ENCODE results near the gene CNST. TPM values are rescaled to one million over a fixed set of nuclear protein-coding genes. Genes with fewer than 3 reads are reported as not detected.
"Not testable (repeated sequence)": the region's sequence is repeated elsewhere in the genome, so short reads cannot be mapped to it uniquely, and the experiment has no call there.

CNST gene
- total and polyA plus RNA-seq, 5 donors from 2014 or later: 54.4 to 115 (median 66.6) TPM

DNA sequence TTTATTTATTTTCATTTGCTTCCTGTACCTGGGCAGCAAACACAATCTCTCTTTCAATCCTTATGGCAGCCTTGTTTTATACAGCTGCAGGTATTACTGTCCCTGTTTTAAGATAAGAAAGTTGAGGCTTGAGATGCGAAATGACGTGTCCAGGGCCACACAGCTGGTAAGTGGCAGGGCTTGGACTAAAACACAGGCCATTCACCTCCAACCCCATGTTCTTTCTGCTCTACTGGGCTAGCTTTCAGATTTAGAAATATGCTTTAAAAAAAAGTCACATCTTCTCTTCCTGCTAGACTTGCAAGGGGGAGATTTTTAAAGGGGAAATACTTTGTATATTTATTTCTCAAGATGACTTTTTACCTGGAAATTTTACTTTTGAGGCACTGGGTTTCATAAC lies 62.8 kb downstream of the CNST start:
- no peak overlapping the region for H3K27ac Mint-ChIP-seq
- H3K9me3 Mint-ChIP-seq: peaks cover 0 to 1% (median 0%) of the 10 kb centered on the region in 7 donors

DNA sequence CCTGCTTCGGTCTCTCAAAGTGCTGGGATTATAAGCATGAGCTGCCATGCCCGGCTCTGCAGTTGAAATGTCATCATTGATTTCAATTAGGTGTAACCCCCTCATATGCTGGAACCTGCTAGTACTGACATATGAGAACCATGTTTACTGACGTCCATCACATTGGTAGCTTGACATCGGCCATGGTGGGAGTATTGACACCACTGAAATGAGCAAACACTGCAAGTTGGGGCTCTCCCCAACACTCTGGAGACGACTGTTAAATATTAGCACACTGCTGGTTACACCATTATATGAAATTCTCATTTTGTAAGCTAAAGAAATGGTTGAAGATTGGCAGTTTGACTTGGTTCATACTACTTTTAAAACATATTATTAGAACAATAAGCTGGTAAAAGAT lies 63.7 kb downstream of the CNST start:
- Mint-ChIP-seq H3K27ac (peak overlapping the region in 1 of 3 donors; percentile 35), H3K4me3 (no peak overlapping the region), H3K9me3 (peaks cover 0 to 1% (median 0%) of the 10 kb centered on the region in 7 donors), H3K27me3 (no peaks in the 10 kb centered on the region), H3K4me1 (peaks cover 6 to 28% (median 15%) of the 10 kb centered on the region in 4 donors), H3K36me3 (peaks cover 34% of the 10 kb centered on the region)
- H3K4me3 ChIP-seq (ENCODE audit: low read depth, low read length): no peak overlapping the region
- no peaks in the 10 kb centered on the region for H3K27me3 ChIP-seq (ENCODE audit: control insufficient read depth, insufficient read depth, low read length)
- H3K36me3 ChIP-seq (ENCODE audit: control insufficient read depth, insufficient read depth, low read length): peaks cover 56% of the 10 kb centered on the region
- H3K9me3 ChIP-seq (ENCODE audit: control insufficient read depth in 2 of 2, low read length in 2 of 2): no peaks in the 10 kb centered on the region
- no peak overlapping the region for H3K27ac ChIP-seq (ENCODE audit: insufficient read depth, low read length, poor library complexity, severe bottlenecking)
- no peak for DNase-seq
- no peaks in the 10 kb centered on the region for H3K4me1 ChIP-seq (ENCODE audit: control insufficient read depth, insufficient read depth, low read length, poor library complexity, severe bottlenecking)
- ATAC-seq (ENCODE audit: low read depth in 2 of 2): no peak

More for the DNA sequence above, 62.8 kb downstream of the CNST start:
- ATAC-seq (ENCODE audit: low read depth in 2 of 2) (no peak), DNase-seq (peak in 1 of 3 donors; percentile 19)
- no peak overlapping the region for H3K4me3 Mint-ChIP-seq
- no peaks in the 10 kb centered on the region for H3K9me3 ChIP-seq (ENCODE audit: control insufficient read depth in 2 of 2, low read length in 2 of 2)
- H3K27me3 ChIP-seq (ENCODE audit: control insufficient read depth, insufficient read depth, low read length): no peaks in the 10 kb centered on the region
- H3K4me1 Mint-ChIP-seq: peaks cover 10 to 30% (median 15%) of the 10 kb centered on the region in 4 donors
- H3K36me3 ChIP-seq (ENCODE audit: control insufficient read depth, insufficient read depth, low read length): peaks cover 59% of the 10 kb centered on the region
- no peaks in the 10 kb centered on the region for H3K27me3 Mint-ChIP-seq
- H3K36me3 Mint-ChIP-seq: peaks cover 39% of the 10 kb centered on the region
- no peaks in the 10 kb centered on the region for H3K4me1 ChIP-seq (ENCODE audit: control insufficient read depth, insufficient read depth, low read length, poor library complexity, severe bottlenecking)
- H3K27ac ChIP-seq (ENCODE audit: insufficient read depth, low read length, poor library complexity, severe bottlenecking): no peak overlapping the region
- no peak overlapping the region for H3K4me3 ChIP-seq (ENCODE audit: low read depth, low read length)

DNA sequence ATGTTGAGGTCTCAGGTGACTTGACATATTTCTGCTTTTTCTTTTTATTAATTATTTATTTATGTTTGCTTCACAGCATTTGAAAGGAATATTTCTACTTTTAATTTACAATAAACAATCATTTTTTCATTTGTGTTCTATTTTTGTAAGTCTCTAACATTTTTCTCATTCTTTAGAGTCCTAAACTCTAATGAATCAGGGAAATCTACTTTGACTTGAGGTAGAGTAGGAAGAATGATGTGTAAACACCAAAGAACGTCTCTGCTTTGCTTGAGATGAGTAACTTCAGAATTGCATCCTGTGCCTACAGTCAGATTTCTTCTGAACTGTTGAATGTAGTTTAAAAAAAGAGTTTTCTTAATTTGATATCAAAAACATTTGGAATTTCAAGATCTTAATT lies 65.2 kb downstream of the CNST start:
- Histone ChIP-seq H3K27me3 (ENCODE audit: control insufficient read depth, insufficient read depth, low read length) (no peaks in the 10 kb centered on the region), H3K4me3 (ENCODE audit: low read depth, low read length) (no peak overlapping the region), H3K4me1 (ENCODE audit: control insufficient read depth, insufficient read depth, low read length, poor library complexity, severe bottlenecking) (no peaks in the 10 kb centered on the region), H3K9me3 (ENCODE audit: control insufficient read depth in 2 of 2, low read length in 2 of 2) (no peaks in the 10 kb centered on the region), H3K27ac (ENCODE audit: insufficient read depth, low read length, poor library complexity, severe bottlenecking) (no peak overlapping the region), H3K36me3 (ENCODE audit: control insufficient read depth, insufficient read depth, low read length) (peaks cover 52% of the 10 kb centered on the region)
- Mint-ChIP-seq H3K4me3 (no peak overlapping the region), H3K27me3 (no peaks in the 10 kb centered on the region), H3K36me3 (peaks cover 29% of the 10 kb centered on the region), H3K9me3 (peaks cover 0 to 1% (median 0%) of the 10 kb centered on the region in 7 donors), H3K4me1 (peaks cover 6 to 22% (median 15%) of the 10 kb centered on the region in 4 donors), H3K27ac (peak overlapping the region in 1 of 3 donors; percentile 32)
- DNase-seq (no peak), ATAC-seq (ENCODE audit: low read depth in 2 of 2) (no peak)

DNA sequence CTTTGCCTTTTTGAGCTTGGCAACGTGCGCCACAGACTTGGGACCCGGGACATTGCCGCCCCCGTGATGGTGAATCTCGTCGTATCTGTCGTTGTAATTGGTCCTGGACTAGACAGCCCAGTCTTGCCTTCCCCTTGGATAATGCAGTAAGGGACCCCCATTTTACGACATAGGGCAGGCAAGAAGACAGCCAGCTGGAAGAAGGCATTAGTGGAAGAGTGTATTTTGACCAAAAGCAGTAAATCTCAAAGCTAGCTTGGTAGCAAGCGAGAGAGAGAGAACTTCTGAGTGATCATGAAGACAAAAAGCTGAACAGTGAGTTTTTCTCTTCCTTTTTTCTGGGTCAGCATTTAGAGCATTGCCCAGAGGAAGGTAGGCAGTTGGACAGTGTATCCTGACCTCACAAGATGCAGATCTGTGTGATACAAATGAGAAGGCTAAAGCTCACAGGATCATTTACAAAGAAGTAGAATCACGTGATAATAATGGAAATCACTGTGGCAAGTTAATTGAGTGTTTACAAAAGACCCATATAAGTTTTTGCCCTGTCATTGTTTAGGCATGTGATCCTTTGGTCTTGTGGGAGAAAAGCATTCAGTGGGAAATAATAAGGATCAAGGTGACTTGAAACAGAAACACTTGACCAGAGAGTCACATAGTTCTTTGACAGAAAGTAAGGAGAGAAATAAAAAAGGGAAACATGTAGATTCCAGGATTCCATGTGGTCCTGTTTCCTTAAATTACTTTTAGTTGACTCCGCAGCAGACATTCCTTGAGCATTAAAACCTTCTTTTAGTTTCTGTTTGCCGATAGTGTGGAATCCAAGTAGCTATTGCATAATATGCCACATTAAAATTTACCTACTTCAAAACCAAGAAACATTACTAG lies 66.3 kb downstream of the CNST start:
- Mint-ChIP-seq H3K4me3 (no peak overlapping the region), H3K9me3 (peaks cover 0 to 1% (median 0%) of the 10 kb centered on the region in 7 donors), H3K27me3 (no peaks in the 10 kb centered on the region), H3K4me1 (peaks cover 0 to 14% (median 10%) of the 10 kb centered on the region in 4 donors), H3K36me3 (peaks cover 19% of the 10 kb centered on the region), H3K27ac (peak overlapping the region in 1 of 3 donors; percentile 71)
- no peaks in the 10 kb centered on the region for H3K27me3 ChIP-seq (ENCODE audit: control insufficient read depth, insufficient read depth, low read length)
- no peaks in the 10 kb centered on the region for H3K4me1 ChIP-seq (ENCODE audit: control insufficient read depth, insufficient read depth, low read length, poor library complexity, severe bottlenecking)
- H3K36me3 ChIP-seq (ENCODE audit: control insufficient read depth, insufficient read depth, low read length): peaks cover 53% of the 10 kb centered on the region
- H3K4me3 ChIP-seq (ENCODE audit: low read depth, low read length): no peak overlapping the region
- ATAC-seq (ENCODE audit: low read depth in 2 of 2) (no peak), DNase-seq (no peak)
- H3K27ac ChIP-seq (ENCODE audit: insufficient read depth, low read length, poor library complexity, severe bottlenecking): no peak overlapping the region
- no peaks in the 10 kb centered on the region for H3K9me3 ChIP-seq (ENCODE audit: control insufficient read depth in 2 of 2, low read length in 2 of 2)

DNA sequence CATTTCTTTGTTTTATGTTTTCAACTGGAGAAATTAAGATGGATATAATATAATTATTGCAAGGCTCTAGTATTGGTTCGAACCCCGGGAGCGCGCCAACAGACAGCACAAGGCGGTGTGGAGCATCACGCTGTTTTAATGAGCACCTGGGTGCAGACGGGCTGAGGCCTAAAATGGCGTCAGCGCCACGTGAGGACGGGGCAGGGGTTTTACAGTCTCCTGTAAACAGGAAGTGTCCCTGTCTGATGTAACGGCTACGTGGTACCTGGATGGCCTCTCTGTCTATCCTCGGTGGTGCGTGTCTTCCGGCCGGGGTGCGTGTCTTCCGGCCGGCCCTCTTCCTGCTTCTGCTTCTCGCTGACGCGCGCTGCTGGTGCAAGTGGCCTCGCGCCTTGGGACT lies 68.4 kb downstream of the CNST start:
- H3K27ac ChIP-seq (ENCODE audit: insufficient read depth, low read length, poor library complexity, severe bottlenecking); H3K4me3 ChIP-seq (ENCODE audit: low read depth, low read length); H3K4me1 Mint-ChIP-seq; H3K9me3 ChIP-seq (ENCODE audit: control insufficient read depth in 2 of 2, low read length in 2 of 2); H3K27me3 Mint-ChIP-seq; H3K4me1 ChIP-seq (ENCODE audit: control insufficient read depth, insufficient read depth, low read length, poor library complexity, severe bottlenecking); H3K9me3 Mint-ChIP-seq; DNase-seq; H3K27me3 ChIP-seq (ENCODE audit: control insufficient read depth, insufficient read depth, low read length); H3K4me3 Mint-ChIP-seq; ATAC-seq (ENCODE audit: low read depth in 2 of 2): not testable (repeated sequence)
- peak overlapping the region in 1 of 3 donors; percentile 48 for H3K27ac Mint-ChIP-seq
- H3K36me3 Mint-ChIP-seq: peaks cover 13% of the 10 kb centered on the region
- peaks cover 59% of the 10 kb centered on the region for H3K36me3 ChIP-seq (ENCODE audit: control insufficient read depth, insufficient read depth, low read length)

DNA sequence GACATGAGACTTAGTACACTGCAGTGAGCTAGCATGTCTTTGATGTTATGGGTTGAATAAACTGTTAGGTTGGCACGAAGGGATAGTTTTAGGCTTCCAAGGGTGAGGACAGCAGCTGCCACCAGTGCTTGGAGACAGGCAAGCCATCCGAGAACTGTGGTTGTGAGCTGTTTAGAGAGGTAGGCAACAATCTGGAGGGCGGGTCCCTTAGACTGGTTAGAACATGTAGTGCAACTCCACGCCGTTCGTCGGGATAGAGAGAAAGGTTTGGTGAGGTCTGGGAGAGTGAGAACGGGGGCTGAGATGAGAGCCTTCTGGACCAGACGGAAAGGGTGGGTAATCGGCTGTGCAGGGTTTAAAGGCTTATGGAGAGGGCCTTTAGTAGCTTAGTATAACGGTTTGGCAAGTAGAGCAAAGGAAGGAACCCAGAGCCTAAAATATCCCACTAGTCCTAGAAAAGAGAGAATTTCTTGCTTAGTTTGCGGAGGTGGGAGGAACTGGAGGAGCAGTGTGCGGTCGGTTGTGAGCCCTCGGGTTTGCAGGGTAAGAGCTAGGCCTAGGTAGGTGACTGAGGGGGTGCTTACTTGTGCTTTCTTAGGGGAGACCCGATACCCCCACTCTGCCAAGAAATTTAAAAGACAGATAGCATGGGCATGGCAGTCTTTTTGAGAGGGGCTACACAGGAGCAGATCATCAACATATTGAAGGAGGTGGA lies 72.8 kb downstream of the CNST start:
- peaks cover 0 to 4% (median 0%) of the 10 kb centered on the region in 7 donors for H3K9me3 Mint-ChIP-seq

DNA sequence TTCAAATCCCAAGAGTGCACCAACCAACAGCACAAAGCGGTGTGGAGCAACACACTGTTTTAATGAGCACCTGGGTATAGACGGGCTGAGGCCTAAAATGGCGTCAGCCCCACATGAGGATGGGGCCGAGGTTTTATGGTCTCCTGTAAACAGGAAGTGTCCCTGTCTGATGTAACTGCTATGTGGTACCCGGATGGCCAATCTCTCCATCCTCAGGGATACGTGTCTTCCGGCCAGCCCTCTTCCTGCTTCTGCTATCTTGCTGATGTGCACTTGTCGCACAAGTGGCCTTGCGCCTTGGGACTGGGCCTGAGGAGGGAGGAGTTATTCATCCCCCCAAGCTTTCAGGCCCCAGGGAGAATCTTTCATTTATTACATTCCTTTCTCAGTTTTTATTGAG lies 73.5 kb downstream of the CNST start:
- no peak for ATAC-seq (ENCODE audit: low read depth in 2 of 2)
- Histone ChIP-seq H3K4me3 (ENCODE audit: low read depth, low read length) (no peak overlapping the region), H3K4me1 (ENCODE audit: control insufficient read depth, insufficient read depth, low read length, poor library complexity, severe bottlenecking) (peaks cover 3% of the 10 kb centered on the region), H3K27ac (ENCODE audit: insufficient read depth, low read length, poor library complexity, severe bottlenecking) (peak overlapping the region; percentile 14), H3K36me3 (ENCODE audit: control insufficient read depth, insufficient read depth, low read length) (peaks cover 72% of the 10 kb centered on the region), H3K27me3 (ENCODE audit: control insufficient read depth, insufficient read depth, low read length) (no peaks in the 10 kb centered on the region), H3K9me3 (ENCODE audit: control insufficient read depth in 2 of 2, low read length in 2 of 2) (no peaks in the 10 kb centered on the region)
- Mint-ChIP-seq H3K4me1 (peaks cover 0 to 18% (median 3%) of the 10 kb centered on the region in 4 donors), H3K27me3 (no peaks in the 10 kb centered on the region), H3K9me3 (peaks cover 0 to 4% (median 0%) of the 10 kb centered on the region in 7 donors), H3K36me3 (peaks cover 26% of the 10 kb centered on the region), H3K4me3 (no peak overlapping the region), H3K27ac (peak overlapping the region in 2 of 3 donors; percentile 6 to 57)
- no peak for DNase-seq

More for the DNA sequence above, 72.8 kb downstream of the CNST start:
- peaks cover 3% of the 10 kb centered on the region for H3K4me1 ChIP-seq (ENCODE audit: control insufficient read depth, insufficient read depth, low read length, poor library complexity, severe bottlenecking)
- ATAC-seq (ENCODE audit: low read depth in 2 of 2) (no peak), DNase-seq (no peak)
- Mint-ChIP-seq H3K4me3 (no peak overlapping the region), H3K36me3 (peaks cover 21% of the 10 kb centered on the region), H3K27ac (no peak overlapping the region), H3K4me1 (peaks cover 0 to 14% (median 3%) of the 10 kb centered on the region in 4 donors), H3K27me3 (no peaks in the 10 kb centered on the region)
- peaks cover 73% of the 10 kb centered on the region for H3K36me3 ChIP-seq (ENCODE audit: control insufficient read depth, insufficient read depth, low read length)
- H3K27me3 ChIP-seq (ENCODE audit: control insufficient read depth, insufficient read depth, low read length): no peaks in the 10 kb centered on the region
- no peaks in the 10 kb centered on the region for H3K9me3 ChIP-seq (ENCODE audit: control insufficient read depth in 2 of 2, low read length in 2 of 2)
- H3K4me3 ChIP-seq (ENCODE audit: low read depth, low read length): no peak overlapping the region
- no peak overlapping the region for H3K27ac ChIP-seq (ENCODE audit: insufficient read depth, low read length, poor library complexity, severe bottlenecking)

Measured in CD4-positive, CD25-positive, alpha-beta regulatory T cell (primary cell).